ENCODE measurements around the gene IL3.

IL3 gene

DNA sequence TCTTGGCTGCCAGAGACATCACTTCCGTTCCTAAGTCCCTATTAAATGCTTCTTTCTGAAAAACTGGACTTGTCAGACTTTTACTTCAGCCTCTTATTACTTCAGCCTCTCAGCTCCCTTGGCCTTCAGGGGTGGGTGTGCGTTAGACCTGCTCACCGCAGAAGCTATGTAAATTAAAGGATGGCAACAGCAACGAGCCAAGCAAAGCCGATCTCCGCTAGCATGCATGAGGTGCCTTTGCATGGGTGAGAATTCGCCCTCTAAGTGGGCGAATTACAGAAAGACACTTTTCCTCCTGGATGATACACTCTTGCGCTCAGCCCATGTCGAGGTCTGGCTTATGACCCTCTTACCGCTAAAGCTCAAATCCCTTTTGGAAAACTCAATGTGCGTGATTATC lies 10.9 kb upstream of the IL3 start:
- H3K4me2 ChIP-seq (ENCODE audit: low read depth, low read length, poor library complexity, severe bottlenecking): no peak overlapping the region
- H3K9ac ChIP-seq (ENCODE audit: low read depth, low read length, poor library complexity, severe bottlenecking): no peak overlapping the region
- H3K4me1 ChIP-seq (ENCODE audit: insufficient read depth, low read length, poor library complexity, severe bottlenecking): peaks cover 2% of the 10 kb centered on the region
- H3K79me2 ChIP-seq (ENCODE audit: insufficient read depth, low read length): no peaks in the 10 kb centered on the region
- no peaks in the 10 kb centered on the region for H3F3A ChIP-seq (ENCODE audit: low read depth)
- H3K4me3 ChIP-seq (ENCODE audit: low read length, poor library complexity, severe bottlenecking): no peak overlapping the region
- no peak for TF ChIP-seq EZH2phosphoT487 (IDR thresholded peaks at IDR 0.05; ENCODE audit: borderline replicate concordance)
- no peaks in the 10 kb centered on the region for H4K20me1 ChIP-seq (ENCODE audit: insufficient read depth, low read length, poor library complexity, severe bottlenecking)
- no peak overlapping the region for H2AFZ ChIP-seq (ENCODE audit: low read length)
- no peaks in the 10 kb centered on the region for H3K27me3 ChIP-seq (ENCODE audit: insufficient read depth, low read length, poor library complexity, severe bottlenecking)
- H3K36me3 ChIP-seq (ENCODE audit: insufficient read depth, low read length): no peaks in the 10 kb centered on the region
- no peaks in the 10 kb centered on the region for H3K9me2 ChIP-seq (replicated peaks; ENCODE audit: low read depth, low read length)
- no peaks in the 10 kb centered on the region for H3K9me3 ChIP-seq (ENCODE audit: insufficient read depth, low read depth, low read length)

GRCh38 chr5:132050136-132050535 lies 10.3 kb upstream of the IL3 start:
- Histone ChIP-seq H3K4me2 (ENCODE audit: low read depth, low read length, poor library complexity, severe bottlenecking) (no peak overlapping the region), H3K9ac (ENCODE audit: low read depth, low read length, poor library complexity, severe bottlenecking) (no peak overlapping the region), H3K9me2 (replicated peaks; ENCODE audit: low read depth, low read length) (no peaks in the 10 kb centered on the region), H2AFZ (ENCODE audit: low read length) (no peak overlapping the region), H3K9me3 (ENCODE audit: insufficient read depth, low read depth, low read length) (no peaks in the 10 kb centered on the region), H3K4me1 (ENCODE audit: insufficient read depth, low read length, poor library complexity, severe bottlenecking) (peaks cover 8% of the 10 kb centered on the region), H3K36me3 (ENCODE audit: insufficient read depth, low read length) (no peaks in the 10 kb centered on the region), H4K20me1 (ENCODE audit: insufficient read depth, low read length, poor library complexity, severe bottlenecking) (no peaks in the 10 kb centered on the region), H3K27me3 (ENCODE audit: insufficient read depth, low read length, poor library complexity, severe bottlenecking) (no peaks in the 10 kb centered on the region), H3K79me2 (ENCODE audit: insufficient read depth, low read length) (no peaks in the 10 kb centered on the region), H3K4me3 (ENCODE audit: low read length, poor library complexity, severe bottlenecking) (no peak overlapping the region), H3F3A (ENCODE audit: low read depth) (no peaks in the 10 kb centered on the region)
- no peak for TF ChIP-seq EZH2phosphoT487 (IDR thresholded peaks at IDR 0.05; ENCODE audit: borderline replicate concordance)
- TF ChIP-seq, protein P1, sequence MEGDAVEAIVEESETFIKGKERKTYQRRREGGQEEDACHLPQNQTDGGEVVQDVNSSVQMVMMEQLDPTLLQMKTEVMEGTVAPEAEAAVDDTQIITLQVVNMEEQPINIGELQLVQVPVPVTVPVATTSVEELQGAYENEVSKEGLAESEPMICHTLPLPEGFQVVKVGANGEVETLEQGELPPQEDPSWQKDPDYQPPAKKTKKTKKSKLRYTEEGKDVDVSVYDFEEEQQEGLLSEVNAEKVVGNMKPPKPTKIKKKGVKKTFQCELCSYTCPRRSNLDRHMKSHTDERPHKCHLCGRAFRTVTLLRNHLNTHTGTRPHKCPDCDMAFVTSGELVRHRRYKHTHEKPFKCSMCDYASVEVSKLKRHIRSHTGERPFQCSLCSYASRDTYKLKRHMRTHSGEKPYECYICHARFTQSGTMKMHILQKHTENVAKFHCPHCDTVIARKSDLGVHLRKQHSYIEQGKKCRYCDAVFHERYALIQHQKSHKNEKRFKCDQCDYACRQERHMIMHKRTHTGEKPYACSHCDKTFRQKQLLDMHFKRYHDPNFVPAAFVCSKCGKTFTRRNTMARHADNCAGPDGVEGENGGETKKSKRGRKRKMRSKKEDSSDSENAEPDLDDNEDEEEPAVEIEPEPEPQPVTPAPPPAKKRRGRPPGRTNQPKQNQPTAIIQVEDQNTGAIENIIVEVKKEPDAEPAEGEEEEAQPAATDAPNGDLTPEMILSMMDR (conservative IDR thresholded peaks at IDR 0.05; ENCODE audit: low read length): no peak

DNA sequence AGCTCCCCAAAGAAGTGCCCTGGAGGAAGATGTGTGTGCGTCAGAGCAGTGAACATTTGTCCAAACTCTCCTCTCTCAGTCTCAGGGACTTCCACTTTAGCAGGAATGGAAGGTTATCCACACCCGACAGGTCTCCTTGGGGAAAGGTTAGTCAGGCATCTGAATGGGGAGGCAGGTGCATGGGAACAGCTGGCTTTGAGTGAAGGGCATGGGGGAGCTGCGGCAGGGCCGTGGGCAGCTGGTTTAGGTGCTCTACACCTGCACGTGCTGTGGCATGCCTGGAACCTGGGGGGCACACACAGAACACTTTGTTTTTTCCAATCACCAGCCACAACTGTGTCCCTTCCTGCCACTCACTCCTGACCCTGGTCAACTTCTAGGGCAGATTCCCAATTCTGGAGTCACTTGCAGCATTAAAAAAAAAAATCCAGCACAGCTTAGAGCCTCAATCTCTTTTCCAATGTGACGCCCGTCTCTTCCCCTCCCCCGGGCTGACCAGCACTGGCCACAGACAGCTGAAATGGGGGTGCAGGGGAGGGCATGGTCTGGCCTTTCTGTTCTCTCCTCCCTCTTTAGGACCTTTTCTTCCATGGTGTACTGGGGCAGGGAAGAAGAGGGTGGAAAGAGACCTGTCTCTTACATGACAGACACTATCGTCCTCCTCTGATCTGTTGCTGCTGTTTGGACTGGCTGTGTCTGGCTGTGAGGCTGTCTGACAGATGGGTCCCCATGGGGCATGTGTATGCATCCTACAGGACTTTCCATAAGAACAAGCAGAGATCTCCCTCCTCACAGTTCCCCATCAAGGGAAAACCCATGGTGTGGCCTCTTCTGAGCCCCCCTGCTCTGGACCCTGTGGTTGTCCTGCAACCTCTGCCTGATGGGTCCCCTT lies 9.5 kb upstream of the IL3 start:
- Histone ChIP-seq H3K36me3 (ENCODE audit: insufficient read depth, low read length) (no peaks in the 10 kb centered on the region), H2AFZ (ENCODE audit: low read length) (no peak overlapping the region), H3K4me1 (ENCODE audit: insufficient read depth, low read length, poor library complexity, severe bottlenecking) (peaks cover 16% of the 10 kb centered on the region), H4K20me1 (ENCODE audit: insufficient read depth, low read length, poor library complexity, severe bottlenecking) (no peaks in the 10 kb centered on the region), H3K79me2 (ENCODE audit: insufficient read depth, low read length) (no peaks in the 10 kb centered on the region), H3K4me3 (ENCODE audit: low read length, poor library complexity, severe bottlenecking) (no peak overlapping the region), H3F3A (ENCODE audit: low read depth) (no peaks in the 10 kb centered on the region), H3K27me3 (ENCODE audit: insufficient read depth, low read length, poor library complexity, severe bottlenecking) (no peaks in the 10 kb centered on the region), H3K9me2 (replicated peaks; ENCODE audit: low read depth, low read length) (no peaks in the 10 kb centered on the region), H3K9me3 (ENCODE audit: insufficient read depth, low read depth, low read length) (no peaks in the 10 kb centered on the region), H3K4me2 (ENCODE audit: low read depth, low read length, poor library complexity, severe bottlenecking) (no peak overlapping the region), H3K9ac (ENCODE audit: low read depth, low read length, poor library complexity, severe bottlenecking) (no peak overlapping the region)
- no peak for TF ChIP-seq EZH2phosphoT487 (IDR thresholded peaks at IDR 0.05; ENCODE audit: borderline replicate concordance)
- TF ChIP-seq, protein P1 (conservative IDR thresholded peaks at IDR 0.05; ENCODE audit: low read length): no peak

All from Loucy (cell line).